ENCODE results near the gene DNAAF6.
"Not testable (repeated sequence)": the region's sequence is repeated elsewhere in the genome, so short reads cannot be mapped to it uniquely, and the experiment has no call there.

The DNAAF6 gene

DNA sequence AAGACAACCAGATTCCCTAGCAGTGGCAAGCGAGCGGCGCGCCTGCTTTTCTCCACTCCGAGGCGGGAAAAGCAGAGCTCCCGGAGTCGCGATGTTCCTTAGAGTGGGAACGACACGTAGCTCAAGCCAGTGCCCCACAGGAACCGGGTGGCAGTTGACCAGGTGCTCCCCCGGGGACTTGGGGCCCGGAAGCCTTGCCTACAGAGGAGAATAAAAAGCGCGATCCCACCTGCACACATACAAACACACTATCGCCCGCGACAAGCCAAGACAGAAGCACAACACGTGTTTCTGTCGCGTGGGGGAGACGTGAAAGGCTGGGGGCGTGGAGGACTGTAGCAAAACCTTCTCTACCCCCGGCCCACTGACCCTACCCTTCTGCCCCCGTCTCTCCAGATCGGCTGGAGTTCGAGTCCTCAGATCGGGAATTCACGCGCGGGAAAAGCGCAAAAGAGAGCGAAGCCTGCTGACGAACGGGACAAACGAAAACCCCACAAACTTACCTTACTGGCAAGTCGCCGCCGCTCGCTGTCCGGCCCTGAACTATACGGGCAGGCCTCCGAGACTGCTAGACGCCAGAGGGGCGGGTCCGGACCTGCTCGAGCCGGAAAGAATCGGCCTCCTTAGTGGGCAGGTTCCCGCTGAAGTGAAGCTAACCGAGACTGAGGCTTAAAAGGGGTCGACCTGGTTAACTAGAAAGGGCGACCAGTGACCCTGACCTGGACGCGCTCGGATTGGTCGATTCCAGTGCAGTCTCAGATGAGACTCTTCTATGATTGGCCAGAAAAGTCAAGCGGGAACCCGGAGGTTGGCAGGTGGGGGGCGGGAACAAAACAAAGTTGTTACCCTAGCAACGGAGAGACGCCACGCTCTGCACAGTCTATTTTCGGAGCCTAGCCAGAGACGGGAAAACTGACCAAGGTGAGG lies at the start of gene DNAAF6, which contains the start of gene NUP62CL:
Gene DNAAF6 (plus strand): TSS at position 842 of the 927 bp plus-strand sequence. CDS start 6,265 bp downstream, outside the sequence.
Gene NUP62CL (minus strand): TSS at position 664 of the 927 bp plus-strand sequence. CDS start 31,287 bp downstream, outside the sequence.
- DNase-seq (ENCODE audit: extremely low read depth in 1 of 2, low read depth in 1 of 2): peak; percentile 18 to 30

DNA sequence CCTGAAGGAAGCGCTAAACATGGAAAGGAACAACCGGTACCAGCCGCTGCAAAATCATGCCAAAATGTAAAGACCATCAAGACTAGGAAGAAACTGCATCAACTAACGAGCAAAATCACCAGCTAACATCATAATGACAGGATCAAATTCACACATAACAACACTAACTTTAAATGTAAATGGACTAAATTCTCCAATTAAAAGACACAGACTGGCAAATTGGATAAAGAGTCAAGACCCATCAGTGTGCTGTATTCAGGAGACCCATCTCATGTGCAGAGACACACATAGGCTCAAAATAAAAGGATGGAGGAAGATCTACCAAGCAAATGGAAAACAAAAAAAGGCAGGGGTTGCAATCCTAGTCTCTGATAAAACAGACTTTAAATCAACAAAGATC lies 48.8 kb upstream of the DNAAF6 start:
- DNase-seq (ENCODE audit: extremely low read depth in 1 of 2, low read depth in 1 of 2): not testable (repeated sequence)

DNA sequence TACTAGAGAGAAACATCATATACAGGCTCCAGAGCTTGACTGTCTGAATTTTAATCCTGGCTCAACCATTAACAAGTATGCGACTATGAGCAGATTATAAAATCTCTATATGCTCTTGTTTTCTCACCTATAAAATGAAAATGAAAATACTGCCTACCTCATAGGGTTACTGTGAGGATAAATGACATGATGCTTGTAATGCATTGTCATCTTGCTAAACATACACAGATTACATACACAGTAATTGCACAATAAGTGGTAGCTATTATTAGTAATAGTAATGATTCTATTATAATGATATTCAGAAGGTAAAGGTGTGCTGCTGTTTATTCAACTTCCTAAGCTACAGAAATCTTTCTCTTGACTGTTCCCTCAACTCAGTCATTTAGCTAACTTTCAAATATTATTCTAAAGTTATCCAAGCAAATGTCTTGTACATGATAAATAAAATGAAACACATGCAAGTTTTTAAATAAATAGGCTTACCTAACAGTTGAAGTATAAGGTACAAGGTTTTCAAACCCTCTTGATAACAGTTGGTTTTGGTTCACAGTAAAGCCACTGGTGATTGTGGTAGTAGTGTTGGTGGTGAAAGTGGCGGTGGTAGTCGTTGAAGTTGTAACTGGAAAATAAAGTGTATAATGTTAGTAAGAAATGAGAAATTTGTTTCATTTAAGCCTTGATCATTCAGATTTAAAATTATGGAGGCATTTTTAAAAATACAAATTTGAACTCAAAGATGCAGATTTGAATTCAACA lies 39.1 kb upstream of the DNAAF6 start:
- no peak for DNase-seq (ENCODE audit: extremely low read depth in 1 of 2, low read depth in 1 of 2)

DNA sequence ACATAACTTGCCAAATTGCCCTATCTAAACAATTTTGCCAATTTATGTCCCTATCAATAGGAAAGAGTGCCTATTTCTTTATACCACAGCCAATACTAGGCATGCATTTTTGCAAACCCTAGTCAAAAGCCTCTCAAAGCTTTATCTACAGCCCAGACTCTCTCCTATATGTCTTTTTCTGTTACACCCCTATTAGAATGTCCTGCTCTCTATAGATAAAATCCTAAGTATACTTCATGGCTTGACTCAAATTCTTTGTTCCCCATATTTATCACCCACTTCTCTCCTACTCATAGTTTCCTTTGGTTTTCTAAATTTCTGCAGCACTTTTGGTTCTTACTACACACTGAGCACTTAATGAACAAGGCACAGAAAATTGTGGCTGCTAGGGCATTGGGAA lies 38.2 kb upstream of the DNAAF6 start:
- no peak for DNase-seq (ENCODE audit: extremely low read depth in 1 of 2, low read depth in 1 of 2)

DNA sequence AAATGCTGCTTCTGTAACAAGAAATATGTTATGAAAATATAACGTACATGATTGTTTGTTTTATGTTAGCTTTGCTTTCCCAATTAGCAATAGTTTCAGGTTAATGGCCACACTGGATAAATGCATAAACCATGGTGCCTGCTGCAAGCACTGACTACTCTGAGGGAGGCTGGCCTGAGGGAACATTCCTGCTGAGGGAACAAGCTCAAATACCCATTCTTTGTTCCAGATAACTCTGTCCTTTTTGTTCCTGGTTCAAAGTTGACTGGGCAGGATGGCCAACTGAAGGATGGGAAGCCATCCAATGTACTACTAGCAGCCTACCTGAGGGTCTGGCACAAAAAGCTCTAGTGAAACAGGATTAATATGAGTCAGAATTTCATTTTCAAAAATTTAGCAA lies 37.7 kb upstream of the DNAAF6 start:
- DNase-seq (ENCODE audit: extremely low read depth in 1 of 2, low read depth in 1 of 2): no peak

DNA sequence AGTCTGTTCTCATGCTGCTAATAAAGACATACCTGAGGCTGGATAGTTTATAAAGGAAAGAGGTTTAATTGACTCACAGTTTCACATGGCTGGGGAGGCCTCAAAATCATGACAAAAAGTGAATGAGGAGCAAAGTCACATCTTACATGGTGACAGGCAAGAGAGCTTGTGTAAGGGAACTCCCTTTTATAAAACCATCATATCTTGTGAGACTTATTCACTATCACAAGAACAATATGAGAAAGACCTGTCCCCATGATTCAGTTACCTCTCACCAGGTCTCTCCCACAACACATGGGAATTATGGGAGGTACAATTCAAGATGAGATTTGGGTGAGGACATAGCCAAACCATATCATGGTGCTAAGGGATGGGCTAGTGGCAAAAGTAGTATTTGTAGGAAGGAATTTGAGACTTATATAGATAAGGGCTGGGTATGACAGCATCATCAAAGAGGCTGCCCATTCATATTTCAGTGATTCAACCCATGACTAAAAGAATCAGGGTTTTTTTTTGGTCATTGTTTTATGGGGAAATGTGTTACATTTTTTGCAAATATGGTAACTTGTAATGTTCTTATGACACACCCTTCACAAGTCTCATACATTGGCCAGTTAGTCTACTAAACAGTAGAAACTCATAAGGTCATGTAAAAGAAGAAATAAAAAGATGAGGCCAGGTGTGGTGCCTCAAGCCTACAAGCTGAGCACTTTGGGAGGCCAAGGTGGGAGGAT lies 34.9 kb upstream of the DNAAF6 start:
- DNase-seq (ENCODE audit: extremely low read depth in 1 of 2, low read depth in 1 of 2): no peak

DNA sequence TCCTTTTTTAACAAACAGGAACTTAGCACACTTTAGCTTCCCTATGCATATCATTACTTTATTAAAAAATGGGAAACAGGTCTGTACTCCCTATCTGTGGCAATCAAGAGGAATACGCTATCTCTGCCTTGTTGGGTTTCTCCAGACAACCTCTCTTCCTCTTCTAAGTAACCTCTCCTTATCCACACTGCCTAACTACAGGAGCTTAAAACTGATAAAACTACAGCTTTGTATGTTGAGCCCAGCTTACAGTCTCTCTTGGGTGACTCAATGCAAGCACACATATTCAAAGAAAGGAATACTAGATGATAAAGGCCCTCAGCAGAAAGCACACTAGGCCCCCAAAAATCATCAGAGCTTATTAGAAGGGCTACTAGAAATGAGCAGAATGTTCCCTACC lies 9.1 kb upstream of the DNAAF6 start:
- no peak for DNase-seq (ENCODE audit: extremely low read depth in 1 of 2, low read depth in 1 of 2)

DNA sequence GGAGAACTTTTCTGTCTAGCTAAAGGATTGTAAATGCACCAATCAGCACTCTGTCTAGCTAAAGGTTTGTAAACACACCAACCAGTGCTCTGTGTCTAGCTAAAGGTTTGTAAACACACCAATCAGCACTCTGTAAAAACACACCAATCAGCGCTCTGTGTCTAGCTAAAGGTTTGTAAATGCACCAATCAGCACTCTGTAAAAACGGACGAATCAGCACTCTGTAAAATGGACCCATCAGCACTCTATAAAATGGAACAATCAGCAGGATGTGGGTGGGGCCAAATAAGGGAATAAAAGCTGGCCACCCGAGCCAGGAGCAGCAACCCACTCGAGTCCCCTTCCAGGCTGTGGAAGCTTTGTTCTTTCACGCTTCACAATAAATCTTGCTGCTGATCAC lies 8.3 kb upstream of the DNAAF6 start:
- DNase-seq (ENCODE audit: extremely low read depth in 1 of 2, low read depth in 1 of 2): not testable (repeated sequence)

DNA sequence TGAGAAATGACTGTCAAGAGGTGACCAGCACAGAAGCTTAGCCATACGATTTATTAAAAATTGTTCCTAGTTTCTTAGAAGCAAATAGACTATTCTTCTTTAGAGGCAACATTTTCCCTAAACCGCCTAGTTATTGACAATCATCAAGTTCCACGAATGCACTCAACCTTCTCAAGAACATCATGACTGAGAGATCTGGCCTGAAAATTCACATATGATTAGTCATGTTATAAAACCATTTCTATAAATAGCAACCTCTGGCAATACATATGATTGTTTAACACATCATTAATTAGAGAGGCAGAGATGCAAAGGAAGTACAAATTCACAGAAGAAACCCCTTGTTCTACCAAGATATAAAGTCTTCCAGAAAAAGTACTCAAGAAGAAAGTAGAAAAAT lies 6.9 kb upstream of the DNAAF6 start:
- DNase-seq (ENCODE audit: extremely low read depth in 1 of 2, low read depth in 1 of 2): no peak

DNA sequence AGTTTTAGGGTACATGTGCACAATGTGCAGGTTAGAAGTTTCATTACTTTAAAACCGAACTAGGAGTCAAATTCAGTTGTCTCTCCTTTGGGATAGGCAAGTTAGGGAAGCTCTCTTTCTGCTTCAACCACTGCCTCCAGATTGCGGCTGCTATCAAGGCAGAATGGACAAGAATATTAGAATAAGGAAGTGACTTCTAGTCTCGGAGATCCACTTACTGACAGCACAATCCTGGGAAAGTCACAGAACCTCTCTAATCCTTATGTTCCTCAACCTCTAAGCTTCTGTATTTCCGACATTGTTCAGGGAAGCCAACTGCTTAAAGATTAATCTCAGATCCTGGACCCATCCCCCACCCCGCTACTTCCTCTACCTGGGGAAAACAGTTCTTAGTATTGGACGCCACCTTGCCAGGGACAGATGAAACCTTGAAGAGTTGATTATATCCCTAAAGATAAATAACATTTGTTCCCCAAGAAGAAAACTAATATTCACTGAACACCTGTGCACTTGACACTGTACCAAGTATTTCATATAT lies 2.3 kb upstream of the DNAAF6 start:
- DNase-seq (ENCODE audit: extremely low read depth in 1 of 2, low read depth in 1 of 2): no peak

DNA sequence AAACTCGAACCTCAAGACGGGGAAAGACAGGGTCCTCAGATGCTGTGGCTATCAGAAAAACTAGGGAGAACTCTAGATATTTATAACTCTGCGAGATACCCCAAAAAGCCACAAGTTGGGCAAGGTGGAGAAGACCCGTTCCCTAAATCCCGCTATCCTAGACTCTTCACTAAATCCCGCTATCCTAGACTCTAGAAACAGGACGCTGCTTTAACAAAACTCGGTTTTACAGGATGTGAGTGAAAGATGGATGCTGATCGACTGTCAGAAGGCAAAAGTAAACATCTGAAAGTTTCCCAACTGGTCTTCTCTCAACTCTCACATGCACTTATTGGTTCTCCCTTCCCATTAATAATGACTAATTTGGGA lies 270 bp downstream of the DNAAF6 start:
- no peak for DNase-seq (ENCODE audit: extremely low read depth in 1 of 2, low read depth in 1 of 2)

DNA sequence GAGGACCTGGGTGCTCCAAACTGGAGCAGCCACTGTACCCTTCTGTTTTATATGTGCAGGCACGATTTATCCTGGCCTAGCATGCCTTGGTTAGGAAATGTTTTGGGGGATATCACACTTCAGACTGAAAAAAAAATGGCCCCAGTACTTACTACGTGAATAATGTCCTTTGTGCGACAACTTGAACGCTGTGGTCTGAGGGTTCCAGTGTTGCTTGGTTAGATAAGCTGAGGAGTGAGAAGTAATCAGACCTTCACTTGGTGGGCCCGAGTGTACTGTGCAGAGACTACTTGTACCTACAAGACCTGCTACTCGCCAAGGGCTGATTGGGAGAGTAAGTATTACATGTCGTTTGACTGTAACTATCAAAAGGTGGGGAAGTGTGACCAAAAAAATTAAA lies 678 bp downstream of the DNAAF6 start:
- no peak for DNase-seq (ENCODE audit: extremely low read depth in 1 of 2, low read depth in 1 of 2)

DNA sequence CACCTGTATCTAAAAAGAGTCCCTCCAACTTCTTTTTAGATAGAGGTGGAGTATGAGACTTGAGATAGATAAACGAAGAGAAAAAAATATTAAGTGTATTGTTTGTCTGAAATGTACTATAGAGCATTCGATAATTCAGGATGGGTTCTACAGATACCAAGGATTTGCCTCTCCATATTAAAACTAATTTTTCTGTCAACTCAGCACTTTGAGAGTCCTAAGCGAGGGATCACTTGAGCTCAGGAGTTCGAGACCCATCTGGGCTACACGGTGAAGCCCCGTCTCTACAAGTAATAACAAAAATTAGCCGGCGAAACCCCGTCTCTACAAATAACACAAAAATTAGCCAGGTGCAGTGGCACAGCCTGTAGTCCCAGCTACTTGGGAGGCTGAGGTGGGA lies 1.5 kb downstream of the DNAAF6 start:
- no peak for DNase-seq (ENCODE audit: extremely low read depth in 1 of 2, low read depth in 1 of 2)

DNA sequence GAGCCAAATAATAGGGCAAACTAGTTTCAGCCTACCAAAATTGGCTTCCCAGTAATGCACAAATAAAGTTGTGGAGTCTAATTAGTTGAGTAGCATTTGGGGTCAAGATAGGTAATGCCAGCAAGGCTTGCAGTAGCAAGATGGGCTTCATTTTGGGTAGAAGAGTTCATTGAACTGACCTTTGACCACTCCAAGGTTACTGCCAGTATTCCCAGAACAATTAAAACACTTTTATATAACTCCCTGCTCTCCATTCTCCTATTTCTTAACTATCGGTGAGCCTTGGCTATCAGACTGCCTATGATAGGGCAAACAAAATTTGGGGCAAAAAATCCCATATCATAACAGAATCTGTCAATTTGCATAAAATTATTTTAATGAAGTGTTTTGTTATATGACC lies 7.1 kb downstream of the DNAAF6 start:
- DNase-seq (ENCODE audit: extremely low read depth in 1 of 2, low read depth in 1 of 2): no peak

DNA sequence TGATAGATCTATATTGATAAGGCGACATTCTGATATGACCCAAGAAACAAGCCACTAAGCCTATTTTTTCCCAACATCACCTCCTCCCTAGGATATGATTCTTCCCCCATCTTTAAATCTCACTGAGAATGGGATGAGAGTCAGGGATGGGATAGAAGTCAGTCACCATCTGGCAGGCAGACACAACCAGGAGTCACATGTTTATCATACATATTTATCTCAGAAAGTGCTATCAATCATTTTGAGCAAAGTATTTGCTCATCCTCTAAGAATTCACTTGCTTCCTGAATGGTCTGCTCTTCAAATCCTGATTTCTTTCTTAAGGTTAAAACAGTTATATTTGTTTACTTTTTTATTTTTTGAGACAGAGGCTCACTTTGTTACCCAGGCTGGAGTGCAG lies 20.3 kb downstream of the DNAAF6 start:
- DNase-seq (ENCODE audit: extremely low read depth in 1 of 2, low read depth in 1 of 2): no peak

DNA sequence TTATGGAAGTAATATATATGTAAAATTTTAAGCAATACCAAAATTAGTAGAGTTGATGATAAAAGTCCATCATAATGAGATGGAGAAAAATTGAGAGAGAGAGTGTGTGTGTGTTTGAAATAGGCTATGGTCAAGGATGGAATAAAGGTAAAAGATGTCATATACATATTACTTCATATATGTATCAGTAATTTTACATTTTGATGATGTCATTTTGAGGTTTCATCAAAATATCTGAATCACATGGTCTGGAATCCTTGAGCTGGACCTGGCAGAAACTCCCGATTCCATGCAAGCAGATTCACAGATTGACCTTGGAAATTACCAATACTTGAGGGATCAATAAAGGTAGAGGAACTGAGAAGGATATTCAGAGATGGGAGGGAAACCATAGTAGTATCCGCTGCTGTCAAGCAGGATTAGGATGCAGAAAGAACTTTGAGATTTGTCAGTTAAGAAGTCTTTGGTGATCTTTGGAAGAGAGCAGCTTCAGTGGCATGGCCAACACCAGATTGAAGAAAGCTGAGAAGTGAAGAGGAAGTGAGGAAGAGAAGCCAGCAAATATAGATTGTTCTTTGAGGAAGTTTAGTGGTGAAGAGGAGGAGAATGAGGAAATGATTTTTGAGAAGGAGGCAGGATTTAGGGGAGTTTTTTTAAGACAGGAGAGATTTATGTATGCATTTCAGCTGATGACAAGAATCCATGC lies 21.5 kb downstream of the DNAAF6 start:
- DNase-seq (ENCODE audit: extremely low read depth in 1 of 2, low read depth in 1 of 2): no peak

DNA sequence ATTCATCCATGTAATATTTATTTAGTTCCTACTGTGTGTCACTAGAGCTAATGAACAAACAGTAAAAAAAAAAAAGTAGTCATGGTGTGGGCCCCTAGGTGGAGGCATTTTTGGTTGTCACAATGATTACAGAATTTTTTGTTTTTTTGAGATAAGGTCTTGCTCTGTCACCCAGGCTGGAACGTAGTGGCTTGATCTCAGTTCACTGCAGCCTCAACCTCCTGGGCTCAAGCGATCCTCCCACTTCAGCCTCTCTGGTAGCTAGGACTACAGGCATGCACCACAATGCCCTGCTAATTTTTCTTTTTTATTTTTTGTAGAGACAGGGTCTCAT lies 22.0 kb downstream of the DNAAF6 start:
- DNase-seq (ENCODE audit: extremely low read depth in 1 of 2, low read depth in 1 of 2): no peak

DNA sequence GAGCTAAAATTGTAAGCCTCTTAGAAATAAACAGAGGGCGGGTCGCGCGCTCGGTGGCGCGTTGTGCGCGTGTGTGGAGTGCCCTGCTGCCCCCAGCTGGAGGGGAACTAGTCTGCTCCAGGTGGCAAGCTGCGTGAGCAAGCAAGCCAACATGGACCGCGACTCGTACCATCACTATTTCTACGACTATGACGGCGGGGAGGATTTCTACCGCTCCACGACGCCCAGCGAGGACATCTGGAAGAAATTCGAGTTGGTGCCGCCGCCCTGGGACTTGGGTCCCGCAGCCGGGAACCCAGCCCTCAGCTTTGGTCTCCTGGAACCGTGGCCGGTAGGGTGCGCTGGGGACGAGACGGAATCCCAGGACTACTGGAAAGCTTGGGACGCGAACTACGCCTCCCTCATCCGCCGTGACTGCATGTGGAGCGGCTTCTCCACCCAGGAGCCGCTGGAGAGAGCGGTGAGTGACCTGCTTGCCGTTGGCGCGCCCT lies 66.1 kb downstream of the DNAAF6 start:
- DNase-seq (ENCODE audit: extremely low read depth in 1 of 2, low read depth in 1 of 2): no peak

DNA sequence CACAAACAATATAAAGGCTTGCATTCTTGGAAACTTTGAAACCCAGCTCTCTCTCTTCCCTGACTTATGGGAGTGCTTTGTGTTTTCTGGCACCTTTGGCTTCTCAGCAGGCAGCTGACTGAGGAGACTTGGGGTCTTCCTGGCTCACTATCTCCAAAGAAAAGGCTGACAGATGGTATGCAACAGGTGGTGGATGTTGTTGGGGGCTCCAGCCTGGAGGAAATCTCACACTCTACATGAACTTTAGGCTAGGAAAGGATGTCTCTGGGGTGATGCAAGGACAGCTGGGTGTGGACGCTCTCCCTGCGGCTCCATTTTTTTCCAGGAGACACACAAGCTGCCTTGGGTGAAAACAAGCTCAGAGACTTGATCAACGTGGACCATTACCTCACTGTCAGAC lies 67.4 kb downstream of the DNAAF6 start:
- DNase-seq (ENCODE audit: extremely low read depth in 1 of 2, low read depth in 1 of 2): no peak

DNA sequence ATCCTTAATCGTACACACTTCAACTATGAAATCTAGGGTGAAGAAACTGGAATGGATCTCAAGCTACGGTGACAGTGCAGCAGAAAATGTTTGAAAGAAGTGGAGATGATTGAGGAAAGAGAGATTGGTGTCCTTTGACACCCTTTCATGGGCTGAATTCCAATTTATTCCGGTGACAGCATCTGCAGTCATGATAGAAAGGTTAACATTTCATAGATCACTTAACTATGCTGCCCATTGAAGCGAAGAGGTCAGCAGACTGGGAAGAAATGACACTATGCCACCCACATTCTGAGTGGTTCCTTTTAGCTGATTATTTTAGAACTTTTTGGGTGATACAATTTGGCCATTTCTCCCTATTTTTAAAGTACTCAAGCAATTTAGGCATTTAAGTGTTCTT lies 82.3 kb downstream of the DNAAF6 start:
- DNase-seq (ENCODE audit: extremely low read depth in 1 of 2, low read depth in 1 of 2): no peak

Measured in activated CD8-positive, alpha-beta memory T cell treated with anti-CD3 and anti-CD28 coated beads for 1 hour (primary cell).